COLO668 (cell line): ENCODE measurements around the gene WDR53.
"Not testable (repeated sequence)": the region's sequence is repeated elsewhere in the genome, so short reads cannot be mapped to it uniquely, and the experiment has no call there.

Source experiments
- DNase-seq: peaks from one replicate; lab custom pipeline; 2025; ENCODE audit not compliant: unreplicated experiment; lab: John Stamatoyannopoulos, UW

WDR53 gene

GRCh38 chr3:196518966-196519717, 49.2 kb downstream of the WDR53 start:
- DNase-seq: peak; percentile 33

- peak; percentile 19 for DNase-seq
These were observed 50.4 kb downstream of the WDR53 start for GRCh38 chr3:196517919-196518318.

- DNase-seq: no peak
These were observed 51.1 kb downstream of the WDR53 start for GRCh38 chr3:196517162-196517800.

- no peak for DNase-seq
These were observed 53.3 kb downstream of the WDR53 start, which contains the start of gene SMCO1 for GRCh38 chr3:196514913-196515621. Gene SMCO1 (minus strand): TSS chr3:196515346. CDS start chr3:196515209, 137 bp downstream.

- no peak for DNase-seq
These were observed 54.0 kb downstream of the WDR53 start for GRCh38 chr3:196514350-196514716.

- no peak for DNase-seq
These were observed 54.5 kb downstream of the WDR53 start for GRCh38 chr3:196513697-196514349.

GRCh38 chr3:196511646-196512425, 56.5 kb downstream of the WDR53 start:
- not testable (repeated sequence) for DNase-seq

GRCh38 chr3:196511108-196511507, 57.2 kb downstream of the WDR53 start:
- DNase-seq: not testable (repeated sequence)

- no peak for DNase-seq
These were observed 61.7 kb downstream of the WDR53 start for GRCh38 chr3:196506687-196507086.

GRCh38 chr3:196504556-196504955, 63.8 kb downstream of the WDR53 start:
- no peak for DNase-seq
